ENCODE measurements around the gene CXCL12.

- TF ChIP-seq SUZ12 (IDR thresholded peaks at IDR 0.05) (no peak), FOXK2 (IDR thresholded peaks at IDR 0.05) (no peak), FOXM1 (IDR thresholded peaks at IDR 0.05; ENCODE audit: borderline replicate concordance) (no peak)
These were observed 284 bp downstream of the CXCL12 start for GRCh38 chr10:44384601-44385025.

All from HEK293T (cell line).